Mammary epithelial cell (primary cell): ENCODE measurements around the gene CCL2.

Experiments used
- CTCF ChIP-seq, 2 donors: IDR thresholded peaks in 1 of 2; conservative IDR thresholded peaks in 1 of 2; 2 replicates each; pipeline ENCODE4 v1.5.1; 2011 to 2012; ENCODE audit warnings: inconsistent platforms in 2 of 2, low read length in 2 of 2, mild to moderate bottlenecking in 2 of 2, control low read depth in 1 of 2, low read depth in 1 of 2; ENCODE audit not compliant: insufficient read depth in 1 of 2; ENCODE audit errors: extremely low read depth in 1 of 2
- EZH2 ChIP-seq: IDR thresholded peaks from 2 replicates; pipeline ENCODE4 v1.6.1; 2012; ENCODE audit warnings: low read length, inconsistent platforms, borderline replicate concordance

GRCh38 chr17:34261568-34262337, 6.7 kb downstream of the CCL2 start:
- TF ChIP-seq CTCF (conservative IDR thresholded peaks at IDR 0.05 in 1 of 2, IDR thresholded peaks at IDR 0.05 in 1 of 2; ENCODE audit: extremely low read depth in 1 of 2, insufficient read depth in 1 of 2, low read depth in 1 of 2, low read length in 2 of 2) (no peak), EZH2 (no peak)
